NT2/D1 (cell line): Measurements from ENCODE around the gene TRMT11.

ENCODE experiments used
- SUZ12 ChIP-seq: IDR thresholded peaks from 2 replicates; pipeline ENCODE4 v1.6.1; 2011; ENCODE audit not compliant: insufficient read length, insufficient read depth; ENCODE audit errors: extremely low read depth
- ZNF274 ChIP-seq: IDR thresholded peaks from 2 replicates; pipeline ENCODE4 v1.6.1; 2011; ENCODE audit warnings: mild to moderate bottlenecking, low read depth, low read length

DNA sequence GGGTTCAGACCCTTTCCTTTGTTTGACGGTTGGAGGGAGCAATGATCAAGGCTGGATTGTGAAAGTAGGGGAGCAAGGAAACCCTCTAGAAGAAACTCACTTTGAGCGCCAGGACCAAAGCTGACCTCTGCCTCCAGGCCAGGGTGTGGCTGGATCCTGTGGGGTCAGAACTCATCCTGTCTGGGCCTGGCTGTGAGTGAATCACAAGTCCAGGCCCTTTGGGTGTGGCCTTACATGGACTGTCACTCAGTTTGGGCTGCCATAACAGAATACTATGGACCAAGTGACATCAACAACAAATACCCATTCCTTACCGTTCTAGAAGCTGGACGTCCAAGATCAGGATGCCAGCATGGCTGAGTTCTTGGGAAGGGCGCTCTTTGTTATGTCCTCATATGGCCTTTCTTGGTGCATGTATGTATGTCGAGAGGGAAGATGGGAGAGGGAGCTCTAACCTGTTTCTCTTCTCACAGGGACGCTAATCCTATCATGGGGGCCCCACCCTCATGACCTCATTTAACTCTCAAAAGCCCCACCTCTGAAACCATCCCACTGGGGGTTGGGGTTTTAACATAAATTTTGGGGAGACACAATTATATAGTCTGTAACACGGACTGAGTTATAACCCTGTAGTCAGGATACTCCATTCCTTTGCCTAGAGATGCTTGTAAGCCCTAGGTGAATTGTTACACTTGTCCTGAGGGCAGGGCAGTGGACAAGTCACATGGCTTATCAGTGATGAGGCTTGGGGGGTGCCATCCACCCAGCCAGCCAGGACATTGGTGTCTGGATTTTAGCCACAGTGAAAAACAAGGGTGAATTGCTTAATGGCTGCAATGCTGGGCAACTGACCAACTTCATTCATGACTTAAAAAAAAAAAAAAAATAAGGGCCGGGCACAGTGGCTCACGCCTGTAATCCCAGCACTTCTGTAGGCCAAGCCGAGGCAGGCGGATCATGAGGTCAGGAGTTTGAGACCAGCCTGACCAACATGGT lies 80.0 kb downstream of the TRMT11 start:
- TF ChIP-seq SUZ12 (no peak), ZNF274 (no peak)
